Measurements from ENCODE around the gene ECT2L.

The ECT2L gene

GRCh38 chr6:138815797-138816528 is 20.1 kb downstream of the ECT2L start:
- peak in 1 of 2 experiments; percentile 71 for DNase-seq (ENCODE audit: low spot score in 2 of 2)

GRCh38 chr6:138817799-138818198 is 21.9 kb downstream of the ECT2L start:
- Histone ChIP-seq H3K27me3 (ENCODE audit: low read depth) (no peaks in the 10 kb centered on the region), H3K9me3 (no peaks in the 10 kb centered on the region), H3K4me1 (no peaks in the 10 kb centered on the region), H3K4me3 (no peak overlapping the region), H3K36me3 (replicated peaks) (no peaks in the 10 kb centered on the region)
- in situ Hi-C loops (cut with MboI; ENCODE audit: low sequenced_read_pairs): loop anchor here (10.0 kb wide), 1 partner anchor 537 kb away; no protein-coding TSS in a partner anchor
- no peak for DNase-seq (ENCODE audit: low spot score in 2 of 2)

More at GRCh38 chr6:138815797-138816528, 20.1 kb downstream of the ECT2L start:
- Histone ChIP-seq H3K36me3 (replicated peaks) (no peaks in the 10 kb centered on the region), H3K9me3 (no peaks in the 10 kb centered on the region), H3K4me3 (no peak overlapping the region), H3K4me1 (no peaks in the 10 kb centered on the region), H3K27me3 (ENCODE audit: low read depth) (no peaks in the 10 kb centered on the region)
- in situ Hi-C loops (cut with MboI; ENCODE audit: low sequenced_read_pairs): loop anchor here (10.0 kb wide), 1 partner anchor 539 kb away; no protein-coding TSS in a partner anchor

- Histone ChIP-seq H3K4me3 (no peak overlapping the region), H3K36me3 (replicated peaks) (no peaks in the 10 kb centered on the region), H3K9me3 (no peaks in the 10 kb centered on the region), H3K4me1 (no peaks in the 10 kb centered on the region), H3K27me3 (ENCODE audit: low read depth) (no peaks in the 10 kb centered on the region)
- in situ Hi-C loops (cut with MboI; ENCODE audit: low sequenced_read_pairs): loop anchor here (10.0 kb wide), 1 partner anchor 536 kb away; no protein-coding TSS in a partner anchor
- no peak for DNase-seq (ENCODE audit: low spot score in 2 of 2)
Measured at GRCh38 chr6:138818496-138819194, 22.8 kb downstream of the ECT2L start.

- no peaks in the 10 kb centered on the region for H3K36me3 ChIP-seq (replicated peaks)
- H3K4me1 ChIP-seq: no peaks in the 10 kb centered on the region
- H3K4me3 ChIP-seq: no peak overlapping the region
- in situ Hi-C loops (cut with MboI; ENCODE audit: low sequenced_read_pairs): loop anchor here (10.0 kb wide), 1 partner anchor 163 kb away; the partner anchor contains the start of gene REPS1
- H3K27me3 ChIP-seq (ENCODE audit: low read depth): no peaks in the 10 kb centered on the region
- H3K9me3 ChIP-seq: no peaks in the 10 kb centered on the region
- DNase-seq (ENCODE audit: low spot score in 2 of 2): no peak
Measured at GRCh38 chr6:138821519-138821918, 25.6 kb downstream of the ECT2L start.

GRCh38 chr6:138824482-138825144 is 28.7 kb downstream of the ECT2L start:
- in situ Hi-C loops (cut with MboI; ENCODE audit: low sequenced_read_pairs): loop anchor here (10.0 kb wide), 1 partner anchor 160 kb away; the partner anchor contains the start of gene REPS1
- peaks cover 7% of the 10 kb centered on the region; the same call in 1 of the 2 replicates for H3K4me1 ChIP-seq
- DNase-seq (ENCODE audit: low spot score in 2 of 2): no peak

GRCh38 chr6:138830248-138830647 is 34.4 kb downstream of the ECT2L start:
- no peaks in the 10 kb centered on the region for H3K27me3 ChIP-seq (ENCODE audit: low read depth)
- no peak for DNase-seq (ENCODE audit: low spot score in 2 of 2)
- no peaks in the 10 kb centered on the region for H3K9me3 ChIP-seq
- H3K4me3 ChIP-seq: no peak overlapping the region
- in situ Hi-C loops (cut with MboI; ENCODE audit: low sequenced_read_pairs): no loop called here
- H3K4me1 ChIP-seq: peaks cover 7% of the 10 kb centered on the region; the same call in 1 of the 2 replicates
- no peaks in the 10 kb centered on the region for H3K36me3 ChIP-seq (replicated peaks)

More at GRCh38 chr6:138824482-138825144, 28.7 kb downstream of the ECT2L start:
- Histone ChIP-seq H3K36me3 (replicated peaks) (no peaks in the 10 kb centered on the region), H3K4me3 (no peak overlapping the region), H3K9me3 (no peaks in the 10 kb centered on the region), H3K27me3 (ENCODE audit: low read depth) (no peaks in the 10 kb centered on the region)

GRCh38 chr6:138832182-138832581 is 36.3 kb downstream of the ECT2L start:
- no peaks in the 10 kb centered on the region for H3K27me3 ChIP-seq (ENCODE audit: low read depth)
- no peak overlapping the region for H3K4me3 ChIP-seq
- H3K9me3 ChIP-seq: no peaks in the 10 kb centered on the region
- H3K4me1 ChIP-seq: peaks cover 7% of the 10 kb centered on the region; the same call in 1 of the 2 replicates
- DNase-seq (ENCODE audit: low spot score in 2 of 2): no peak
- H3K36me3 ChIP-seq (replicated peaks): no peaks in the 10 kb centered on the region
- in situ Hi-C loops (cut with MboI; ENCODE audit: low sequenced_read_pairs): no loop called here

GRCh38 chr6:138833816-138834539 is 38.1 kb downstream of the ECT2L start:
- no peaks in the 10 kb centered on the region for H3K9me3 ChIP-seq
- in situ Hi-C loops (cut with MboI; ENCODE audit: low sequenced_read_pairs): no loop called here
- peak in 1 of 2 experiments; percentile 24 for DNase-seq (ENCODE audit: low spot score in 2 of 2)
- no peaks in the 10 kb centered on the region for H3K4me1 ChIP-seq
- no peak overlapping the region for H3K4me3 ChIP-seq
- no peaks in the 10 kb centered on the region for H3K27me3 ChIP-seq (ENCODE audit: low read depth)
- no peaks in the 10 kb centered on the region for H3K36me3 ChIP-seq (replicated peaks)

GRCh38 chr6:138837246-138837645 is 41.4 kb downstream of the ECT2L start:
- no peak for DNase-seq (ENCODE audit: low spot score in 2 of 2)
- H3K9me3 ChIP-seq: no peaks in the 10 kb centered on the region
- H3K4me3 ChIP-seq: no peak overlapping the region
- H3K36me3 ChIP-seq (replicated peaks): no peaks in the 10 kb centered on the region
- H3K4me1 ChIP-seq: no peaks in the 10 kb centered on the region
- no peaks in the 10 kb centered on the region for H3K27me3 ChIP-seq (ENCODE audit: low read depth)
- in situ Hi-C loops (cut with MboI; ENCODE audit: low sequenced_read_pairs): no loop called here

GRCh38 chr6:138844192-138844591 is 48.3 kb downstream of the ECT2L start:
- in situ Hi-C loops (cut with MboI; ENCODE audit: low sequenced_read_pairs): no loop called here
- Histone ChIP-seq H3K27me3 (ENCODE audit: low read depth) (no peaks in the 10 kb centered on the region), H3K4me1 (peaks cover 2% of the 10 kb centered on the region; the same call in 1 of the 2 replicates), H3K36me3 (replicated peaks) (no peaks in the 10 kb centered on the region), H3K4me3 (no peak overlapping the region), H3K9me3 (no peaks in the 10 kb centered on the region)
- peak in 1 of 2 experiments; percentile 23 for DNase-seq (ENCODE audit: low spot score in 2 of 2)

- no peak for DNase-seq (ENCODE audit: low spot score in 2 of 2)
- no peaks in the 10 kb centered on the region for H3K36me3 ChIP-seq (replicated peaks)
- in situ Hi-C loops (cut with MboI; ENCODE audit: low sequenced_read_pairs): no loop called here
- H3K27me3 ChIP-seq (ENCODE audit: low read depth): no peaks in the 10 kb centered on the region
- H3K4me3 ChIP-seq: no peak overlapping the region
- H3K4me1 ChIP-seq: peaks cover 2% of the 10 kb centered on the region; the same call in 1 of the 2 replicates
- H3K9me3 ChIP-seq: no peaks in the 10 kb centered on the region
Measured at GRCh38 chr6:138847884-138848283, 52.0 kb downstream of the ECT2L start.

GRCh38 chr6:138848461-138848860 is 52.6 kb downstream of the ECT2L start:
- in situ Hi-C loops (cut with MboI; ENCODE audit: low sequenced_read_pairs): no loop called here
- Histone ChIP-seq H3K36me3 (replicated peaks) (no peaks in the 10 kb centered on the region), H3K9me3 (no peaks in the 10 kb centered on the region), H3K4me1 (peaks cover 2% of the 10 kb centered on the region; the same call in 1 of the 2 replicates), H3K4me3 (no peak overlapping the region), H3K27me3 (ENCODE audit: low read depth) (no peaks in the 10 kb centered on the region)
- no peak for DNase-seq (ENCODE audit: low spot score in 2 of 2)

GRCh38 chr6:138849791-138850190 is 53.9 kb downstream of the ECT2L start:
- in situ Hi-C loops (cut with MboI; ENCODE audit: low sequenced_read_pairs): no loop called here
- Histone ChIP-seq H3K27me3 (ENCODE audit: low read depth) (no peaks in the 10 kb centered on the region), H3K9me3 (no peaks in the 10 kb centered on the region), H3K36me3 (replicated peaks) (no peaks in the 10 kb centered on the region), H3K4me1 (no peaks in the 10 kb centered on the region), H3K4me3 (no peak overlapping the region)
- DNase-seq (ENCODE audit: low spot score in 2 of 2): no peak

All from HAP-1 (cell line).